ENCODE data around the gene KCNJ14. TPM values are rescaled to one million over a fixed set of nuclear protein-coding genes. Genes with fewer than 3 reads are reported as not detected.

KCNJ14 gene
- total and polyA plus RNA-seq, 2 of the 8 experiments (the other 6 are each of a cell fraction or from before 2014, with no cell fraction given), result 0.45 to 0.89 TPM

- TF ChIP-seq KDM1A (IDR thresholded peaks at IDR 0.05; ENCODE audit: borderline replicate concordance, low read length), result peak; percentile 98
- TF ChIP-seq SP4 (IDR thresholded peaks at IDR 0.05; ENCODE audit: low read length), result no peak
- peak; percentile 51; the same call in 1 of the 2 replicates for TF ChIP-seq TBP (IDR thresholded peaks at IDR 0.05; ENCODE audit: low read depth, low read length)
- no peak for TF ChIP-seq POU5F1 (IDR thresholded peaks at IDR 0.05; ENCODE audit: low read depth, low read length)
- TF ChIP-seq SAP30 (IDR thresholded peaks at IDR 0.05; ENCODE audit: insufficient read depth, insufficient replicate concordance, low read length), result no peak
- TF ChIP-seq SIN3A (conservative IDR thresholded peaks at IDR 0.05 in 1 of 2, IDR thresholded peaks at IDR 0.05 in 1 of 2; ENCODE audit: low read depth in 1 of 2, low read length in 2 of 2), result no peak
- no peak for TF ChIP-seq SRF (IDR thresholded peaks at IDR 0.05; ENCODE audit: low read depth, low read length)
- no peak for TF ChIP-seq CEBPB (IDR thresholded peaks at IDR 0.05; ENCODE audit: low read depth, low read length)
- no peak for TF ChIP-seq RXRA (IDR thresholded peaks at IDR 0.05; ENCODE audit: insufficient read depth, low read depth, low read length)
- TF ChIP-seq, protein P1, sequence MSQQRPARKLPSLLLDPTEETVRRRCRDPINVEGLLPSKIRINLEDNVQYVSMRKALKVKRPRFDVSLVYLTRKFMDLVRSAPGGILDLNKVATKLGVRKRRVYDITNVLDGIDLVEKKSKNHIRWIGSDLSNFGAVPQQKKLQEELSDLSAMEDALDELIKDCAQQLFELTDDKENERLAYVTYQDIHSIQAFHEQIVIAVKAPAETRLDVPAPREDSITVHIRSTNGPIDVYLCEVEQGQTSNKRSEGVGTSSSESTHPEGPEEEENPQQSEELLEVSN (IDR thresholded peaks at IDR 0.05), result no peak
- no peak for TF ChIP-seq BRCA1 (IDR thresholded peaks at IDR 0.05; ENCODE audit: low read depth, low read length)
- no peak for TF ChIP-seq ZNF274 (IDR thresholded peaks at IDR 0.05; ENCODE audit: borderline replicate concordance, extremely low read depth, low read length)
- TF ChIP-seq SUZ12 (IDR thresholded peaks at IDR 0.05; ENCODE audit: low read length), result no peak
- TF ChIP-seq NANOG (IDR thresholded peaks at IDR 0.05; ENCODE audit: insufficient read depth, low read depth, low read length, poor library complexity, severe bottlenecking), result no peak
- TF ChIP-seq CHD1 (IDR thresholded peaks at IDR 0.05; ENCODE audit: low read depth, low read length), result no peak
- TF ChIP-seq CTCF (IDR thresholded peaks at IDR 0.05; ENCODE audit: control extremely low read depth in 1 of 3, insufficient read depth in 1 of 3, low read depth in 1 of 3, low read length in 3 of 3), result peak in 1 of 3 experiments; percentile 1; a peak in 1 of 4 replicates
- TF ChIP-seq NRF1 (IDR thresholded peaks at IDR 0.05; ENCODE audit: low read depth, low read length), result no peak
- no peak for TF ChIP-seq TCF12 (IDR thresholded peaks at IDR 0.05; ENCODE audit: low read depth, low read length)
- no peak for TF ChIP-seq HDAC6 (IDR thresholded peaks at IDR 0.05; ENCODE audit: low read depth, low read length)
- TF ChIP-seq JUN (IDR thresholded peaks at IDR 0.05; ENCODE audit: low read depth, low read length), result no peak
- TF ChIP-seq RFX5 (IDR thresholded peaks at IDR 0.05; ENCODE audit: borderline replicate concordance, low read depth, low read length), result no peak
Observed at GRCh38 chr19:48513289-48514122, 58.1 kb downstream of the KCNJ14 start (continued).

Data from H1 (cell line).